ENCODE measurements around the gene STX18. TPM values are rescaled to one million over a fixed set of nuclear protein-coding genes. Genes with fewer than 3 reads are reported as not detected.

The STX18 gene
- total RNA-seq, 1 donor from 2014 or later: 18.2 TPM

DNA sequence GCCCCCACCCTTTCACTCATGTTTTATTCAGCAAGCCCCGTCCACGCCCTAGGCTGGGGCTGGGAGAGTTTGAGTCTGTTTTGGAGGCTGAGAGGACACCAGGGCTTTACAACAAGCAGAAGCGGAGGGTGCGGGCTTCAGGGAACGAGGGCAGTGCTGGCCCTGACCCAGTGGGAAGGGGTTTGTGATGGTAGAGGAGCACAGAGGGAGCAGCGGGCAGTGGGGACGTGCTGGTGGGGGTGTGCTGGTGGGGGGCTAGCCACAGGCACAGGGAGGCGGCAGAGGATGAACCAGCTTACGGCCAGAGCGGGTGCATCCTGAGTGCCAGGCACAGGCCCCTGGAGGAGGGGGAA is 128.5 kb downstream of the STX18 start:
- intact Hi-C loops (cut with micrococcal nuclease): no loop called here
- DNase-seq: no peak
- ATAC-seq: no peak

GRCh38 chr4:4412641-4413372 is 129.0 kb downstream of the STX18 start:
- no peak for DNase-seq
- intact Hi-C loops (cut with micrococcal nuclease): no loop called here
- ATAC-seq: no peak

- DNase-seq (no peak), ATAC-seq (no peak)
- intact Hi-C loops (cut with micrococcal nuclease): no loop called here
Measured at GRCh38 chr4:4411906-4412305, 129.9 kb downstream of the STX18 start.

- DNase-seq: no peak
- ATAC-seq: no peak
- intact Hi-C loops (cut with micrococcal nuclease): no loop called here
Measured at GRCh38 chr4:4410271-4410670, 131.6 kb downstream of the STX18 start.

GRCh38 chr4:4409416-4410115 is 132.3 kb downstream of the STX18 start:
- ATAC-seq: no peak
- DNase-seq: no peak
- intact Hi-C loops (cut with micrococcal nuclease): no loop called here

DNA sequence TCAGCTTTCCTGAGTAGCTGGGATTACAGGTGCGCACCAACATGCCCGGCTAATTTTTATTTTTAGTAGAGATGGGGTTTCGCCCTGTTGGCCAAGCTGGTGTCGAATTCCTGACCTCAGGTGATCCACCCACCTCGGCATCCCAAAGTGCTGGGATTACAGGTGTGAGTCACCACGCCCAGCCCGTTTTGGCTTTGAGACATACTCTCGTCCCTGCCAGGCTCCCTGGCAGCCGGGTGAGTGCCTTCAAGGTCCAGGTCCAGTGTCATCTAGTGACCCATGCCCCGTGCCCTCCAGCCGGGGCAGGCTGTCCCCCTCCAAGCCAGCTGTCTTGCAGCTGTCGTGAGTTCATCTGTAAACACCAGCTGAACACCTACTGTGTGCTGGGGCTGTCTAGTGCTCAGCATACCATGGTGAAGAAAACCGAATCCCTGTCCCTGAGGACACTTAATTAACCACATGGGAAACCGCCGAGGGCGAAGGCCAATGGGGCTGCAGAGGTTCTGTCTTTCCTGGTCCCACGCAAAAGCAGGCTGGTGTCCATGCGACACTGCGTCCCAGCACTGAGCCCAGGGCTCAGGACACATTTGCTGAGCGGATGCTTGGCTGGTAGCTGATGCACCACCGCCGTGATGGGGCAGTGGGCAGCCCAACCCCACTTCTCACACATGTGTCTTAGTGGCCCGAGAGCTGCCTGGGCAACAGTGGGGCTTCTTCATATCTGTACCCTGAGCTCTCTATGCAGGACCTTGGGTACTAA is 133.1 kb downstream of the STX18 start:
- intact Hi-C loops (cut with micrococcal nuclease): no loop called here
- no peak for ATAC-seq
- no peak for DNase-seq

DNA sequence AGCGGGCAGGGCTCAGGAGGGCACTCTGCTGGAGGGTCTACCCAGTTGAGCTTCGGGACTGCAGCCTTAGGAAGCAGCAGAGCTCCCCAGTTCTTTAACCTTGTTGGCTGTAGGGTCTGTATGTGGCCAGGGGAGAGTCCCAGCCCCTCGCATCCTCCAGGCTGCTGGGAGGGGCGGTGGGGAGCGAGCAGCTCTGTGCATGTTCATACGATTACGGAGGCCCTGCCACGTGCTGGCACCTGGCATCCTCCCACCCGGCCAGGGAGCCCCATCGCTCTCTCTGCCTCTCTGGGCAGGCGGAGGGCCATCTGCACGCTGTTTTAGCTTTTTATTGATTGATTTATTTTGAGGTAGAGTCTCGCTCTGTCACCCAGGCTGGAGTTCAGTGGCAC is 133.7 kb downstream of the STX18 start:
- DNase-seq: no peak
- intact Hi-C loops (cut with micrococcal nuclease): no loop called here
- ATAC-seq: no peak

GRCh38 chr4:4407299-4408131 is 134.3 kb downstream of the STX18 start:
- no peak for ATAC-seq
- no peak for DNase-seq
- intact Hi-C loops (cut with micrococcal nuclease): no loop called here

DNA sequence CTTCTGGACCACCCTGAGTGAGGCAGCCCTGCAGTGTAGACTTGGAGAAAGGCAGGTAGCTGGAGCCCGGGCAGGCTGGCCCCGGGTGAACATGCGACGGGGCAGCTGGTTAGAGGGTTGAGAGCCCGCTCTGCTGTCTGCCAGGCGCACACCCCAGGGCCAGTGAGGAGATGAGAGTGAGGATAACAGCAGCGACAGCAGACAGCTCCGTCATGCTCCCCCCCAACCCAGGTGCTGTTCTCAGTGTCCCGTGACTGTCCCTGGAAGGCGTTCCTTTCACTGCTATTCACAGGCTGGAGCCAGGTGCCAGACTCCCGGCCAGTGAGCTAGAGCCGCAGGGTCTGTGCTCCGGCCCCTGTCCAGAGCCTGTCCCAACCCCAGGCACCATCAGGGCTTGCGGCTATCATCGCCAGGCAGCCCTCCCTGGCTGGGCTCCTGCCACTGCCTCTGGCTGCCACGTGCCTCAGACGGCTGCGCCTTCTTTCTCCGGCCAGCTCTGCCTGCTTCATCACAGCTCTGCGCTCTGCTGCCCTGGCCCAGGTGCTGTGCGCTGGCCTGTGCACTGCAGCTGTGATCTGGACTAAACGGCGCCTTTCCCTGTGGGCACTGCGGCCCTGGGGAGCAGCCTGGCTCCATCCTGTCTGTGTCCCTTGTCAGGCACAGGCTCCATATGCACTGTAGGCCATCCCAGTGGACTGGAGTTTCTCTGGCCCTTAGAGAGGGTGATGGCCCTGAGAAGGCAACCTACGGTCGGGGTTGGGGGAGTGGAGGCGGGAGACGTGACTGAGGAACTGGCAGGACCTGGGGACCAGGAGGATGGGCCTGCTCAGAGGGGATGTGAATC is 135.2 kb downstream of the STX18 start:
- ATAC-seq: no peak
- no peak for DNase-seq
- intact Hi-C loops (cut with micrococcal nuclease): no loop called here

DNA sequence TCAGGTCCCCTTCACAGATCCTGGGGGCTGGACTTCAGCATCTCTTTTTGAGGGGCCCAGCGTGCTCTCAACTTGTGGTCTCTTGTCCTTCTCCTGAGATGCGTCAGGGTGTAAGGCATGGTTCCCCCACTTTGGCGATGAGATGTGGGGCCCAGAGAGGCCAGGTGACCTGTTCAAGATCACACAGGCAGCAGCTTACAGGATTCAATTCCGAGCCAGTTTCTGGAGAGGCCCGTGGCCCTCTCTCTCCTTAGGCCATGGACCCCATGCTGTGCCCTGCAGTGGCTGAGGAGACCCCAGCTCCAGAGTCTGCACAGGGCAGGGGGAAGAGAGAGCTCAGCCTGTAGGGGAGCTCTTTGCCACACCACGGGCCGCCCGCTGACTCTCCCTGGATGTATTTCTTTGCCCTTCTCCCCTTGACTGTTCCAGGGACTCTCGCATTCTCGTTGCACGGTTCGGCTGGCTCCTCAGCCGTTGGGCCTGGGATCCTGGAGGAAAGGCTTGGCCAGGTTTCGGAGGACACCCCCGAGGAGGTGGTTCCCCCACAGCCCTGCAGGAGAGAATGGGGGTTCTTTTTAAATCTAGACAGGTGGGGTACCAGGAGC is 136.4 kb downstream of the STX18 start:
- intact Hi-C loops (cut with micrococcal nuclease): no loop called here
- ATAC-seq (no peak), DNase-seq (no peak)

GRCh38 chr4:4402966-4403365 is 138.9 kb downstream of the STX18 start:
- intact Hi-C loops (cut with micrococcal nuclease): no loop called here
- ATAC-seq (no peak), DNase-seq (no peak)

DNA sequence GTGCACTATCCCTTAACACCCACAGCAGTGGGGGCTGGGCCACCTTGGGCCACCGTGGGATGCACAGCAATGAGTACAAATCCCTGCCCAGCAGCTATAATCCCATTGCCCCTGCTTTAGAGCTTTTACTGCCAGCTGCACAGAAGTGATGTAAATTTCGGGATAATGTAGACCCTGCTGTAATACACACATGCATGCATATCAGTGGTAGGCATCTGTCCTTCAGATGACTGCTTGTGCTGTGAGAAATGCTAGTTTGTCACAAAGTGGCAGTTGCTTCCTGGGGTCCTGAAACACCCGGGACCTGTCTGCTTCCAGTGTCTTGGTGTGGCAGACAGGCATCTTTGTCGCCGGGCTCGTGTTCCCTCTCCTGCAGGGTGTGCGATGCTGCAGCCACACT is 140.8 kb downstream of the STX18 start:
- DNase-seq (no peak), ATAC-seq (no peak)
- intact Hi-C loops (cut with micrococcal nuclease): no loop called here

DNA sequence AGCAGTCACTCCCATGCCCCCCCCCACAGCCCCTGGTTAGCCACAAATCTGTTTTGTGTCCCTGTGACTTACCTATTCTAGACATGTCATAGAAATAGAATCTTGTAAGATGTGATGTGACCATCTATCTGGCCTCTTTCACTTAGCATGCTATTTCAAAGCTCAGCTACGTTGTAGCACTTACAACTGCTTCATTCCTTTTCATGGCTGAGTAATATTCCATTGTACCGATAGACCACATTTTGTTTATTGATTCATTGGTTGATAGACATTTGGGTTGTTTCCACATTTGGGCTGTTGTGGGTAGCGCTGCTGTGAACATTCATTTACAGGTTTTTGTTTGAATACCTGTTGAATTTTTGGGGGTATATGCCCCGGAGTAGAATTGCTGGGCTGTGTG is 143.4 kb downstream of the STX18 start:
- ATAC-seq (no peak), DNase-seq (no peak)
- intact Hi-C loops (cut with micrococcal nuclease): no loop called here

- DNase-seq (no peak), ATAC-seq (no peak)
- intact Hi-C loops (cut with micrococcal nuclease): no loop called here
Measured at GRCh38 chr4:4397441-4397819, 144.4 kb downstream of the STX18 start.

GRCh38 chr4:4396628-4397440 is 145.0 kb downstream of the STX18 start:
- ATAC-seq: no peak
- intact Hi-C loops (cut with micrococcal nuclease): no loop called here

DNA sequence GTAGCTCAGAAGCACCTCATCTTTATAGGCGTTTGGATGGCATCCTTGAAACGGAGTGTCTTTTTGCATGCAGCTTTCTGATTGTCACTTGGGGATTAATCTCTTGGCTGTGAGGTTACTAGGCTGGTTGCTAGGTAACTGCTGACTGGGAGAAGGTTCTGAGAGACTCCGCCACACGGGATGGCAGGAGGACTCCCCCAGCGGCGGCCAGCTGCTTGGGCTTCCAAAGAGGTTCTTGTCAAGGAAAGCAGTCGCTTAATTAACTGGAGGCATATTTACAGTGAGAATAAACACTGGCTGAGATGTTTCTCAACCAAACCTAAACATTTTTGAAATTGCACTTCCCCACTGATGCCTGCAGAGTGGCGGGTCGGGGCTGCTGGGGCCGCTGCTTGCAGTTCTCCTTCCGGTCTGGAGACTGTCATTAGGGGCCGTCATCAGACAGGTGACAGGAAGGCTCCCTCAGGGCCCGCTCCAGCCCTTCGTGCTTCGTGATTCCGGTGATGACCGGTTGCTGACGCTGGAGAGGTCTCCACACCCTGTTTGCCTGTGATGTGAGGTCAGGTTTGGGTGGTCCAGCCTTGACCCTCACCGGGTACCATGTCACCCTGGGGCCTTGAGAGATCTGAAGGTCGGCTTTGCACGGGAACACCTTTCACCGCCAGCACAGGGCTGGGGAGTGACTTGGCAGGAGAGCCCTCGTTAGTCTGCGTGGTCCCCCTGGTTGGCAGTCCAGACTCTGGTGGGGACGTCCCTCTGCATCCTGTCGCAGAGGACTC is 145.8 kb downstream of the STX18 start:
- ATAC-seq (peak; percentile 40), DNase-seq (no peak)
- intact Hi-C loops (cut with micrococcal nuclease): no loop called here

More at GRCh38 chr4:4396628-4397440, 145.0 kb downstream of the STX18 start:
- no peak for DNase-seq

GRCh38 chr4:4395371-4395770 is 146.5 kb downstream of the STX18 start:
- ATAC-seq: no peak
- no peak for DNase-seq
- intact Hi-C loops (cut with micrococcal nuclease): no loop called here

Measured in left ventricle myocardium superior (tissue), 1 donor.